Middle frontal gyrus (tissue), 1 donor: Measurements from ENCODE around the gene MRPL1.
"Not testable (repeated sequence)": the region's sequence is repeated elsewhere in the genome, so short reads cannot be mapped to it uniquely, and the experiment has no call there.

Experiments used
- DNase-seq: peaks from one replicate; pipeline ENCODE4 v3.0.0-alpha.2; 2015; ENCODE audit warnings: low spot score; ENCODE audit errors: extremely low spot score

MRPL1 gene

DNA sequence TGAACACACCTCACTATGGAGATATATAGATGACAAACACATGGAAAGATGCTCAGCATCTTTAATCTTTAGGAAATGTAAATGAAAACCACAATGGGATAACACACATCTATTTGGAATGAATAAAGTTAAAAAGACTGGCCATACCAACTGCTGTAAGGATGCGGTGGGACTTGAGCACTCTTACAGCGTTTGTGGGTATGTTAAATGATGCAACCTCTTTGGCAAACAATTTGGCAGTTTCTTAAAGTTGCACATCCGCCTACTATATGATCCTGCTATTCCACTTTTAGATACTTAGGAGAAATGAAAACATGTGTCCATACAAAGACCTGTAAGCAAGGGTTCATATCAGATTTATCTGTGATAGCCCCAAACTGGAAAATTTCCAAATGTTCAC, 50.7 kb downstream of the MRPL1 start:
- DNase-seq: no peak

DNA sequence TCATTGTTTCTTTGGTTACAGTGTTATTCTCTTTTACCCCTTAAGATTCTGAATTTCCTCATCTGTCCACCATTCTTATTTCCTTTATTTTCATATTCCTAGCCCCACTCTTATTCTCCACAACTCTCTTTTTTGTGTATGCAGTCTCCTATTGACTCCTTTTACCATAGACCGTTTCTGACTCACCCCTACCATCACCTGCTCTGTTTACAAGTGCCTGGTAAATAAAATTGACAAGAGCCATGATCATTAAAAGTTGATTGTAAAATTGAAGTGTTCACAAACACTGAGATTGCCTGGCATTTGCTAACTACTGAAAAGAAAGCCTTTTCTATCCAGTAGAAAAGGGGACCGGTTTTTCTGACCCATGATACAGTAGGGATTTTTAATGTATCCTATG, 54.4 kb downstream of the MRPL1 start:
- DNase-seq: no peak

DNA sequence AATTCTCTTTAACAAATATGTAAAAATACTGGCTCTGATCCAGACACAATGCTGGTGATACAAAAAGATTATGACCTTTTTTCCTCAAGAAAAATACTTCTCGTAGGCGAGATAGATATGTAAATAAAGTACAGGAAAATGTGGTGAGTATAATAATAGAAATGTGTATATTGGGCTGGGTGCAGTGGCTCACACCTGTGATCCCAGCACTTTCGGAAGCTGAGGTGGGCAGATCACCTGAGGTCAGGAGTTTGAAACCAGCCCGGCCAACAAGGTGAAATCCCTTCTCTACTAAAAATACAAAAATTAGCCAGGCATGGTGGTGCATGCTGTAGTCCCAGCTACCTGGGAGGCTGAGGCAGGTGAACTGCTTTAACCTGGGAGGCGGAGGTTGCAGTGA, 55.0 kb downstream of the MRPL1 start:
- DNase-seq: no peak

DNA sequence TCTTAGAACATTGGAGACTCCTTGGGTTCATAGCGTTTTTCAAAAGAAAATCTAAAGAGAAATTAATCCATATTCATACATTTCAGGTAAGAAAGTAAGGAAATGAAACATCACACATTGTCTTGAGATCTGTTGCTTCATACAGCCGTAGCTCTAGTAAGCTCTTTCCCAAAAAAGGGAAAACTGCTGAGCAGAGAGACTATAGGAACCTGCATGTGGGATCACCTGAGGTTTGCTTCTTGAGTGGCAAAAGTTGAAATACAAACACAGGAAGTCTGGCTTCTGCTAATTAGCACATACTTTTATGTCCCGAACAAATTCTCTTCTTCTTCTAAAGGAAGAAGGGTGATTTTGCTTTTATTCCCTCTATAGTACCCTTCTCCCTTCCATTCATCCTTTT, 57.7 kb downstream of the MRPL1 start:
- DNase-seq: no peak

DNA sequence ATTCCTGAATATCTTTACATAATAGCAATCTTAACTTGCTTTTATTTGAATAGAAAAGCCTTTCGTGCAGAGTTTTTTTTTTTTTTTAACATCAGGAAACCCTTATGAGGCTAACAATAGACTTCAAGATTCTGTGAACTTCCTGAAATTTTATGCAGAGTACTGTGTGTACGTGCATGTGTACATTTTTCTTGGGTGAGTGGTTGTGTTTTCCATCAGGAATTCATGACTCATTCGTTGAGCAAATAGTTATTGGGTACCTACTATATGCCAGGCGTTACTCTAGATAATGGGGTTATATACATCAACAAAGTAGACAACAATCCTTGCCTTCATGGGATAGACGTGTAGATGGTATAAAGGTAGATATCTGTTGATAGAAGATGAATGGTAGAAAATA, 59.1 kb downstream of the MRPL1 start:
- no peak for DNase-seq

DNA sequence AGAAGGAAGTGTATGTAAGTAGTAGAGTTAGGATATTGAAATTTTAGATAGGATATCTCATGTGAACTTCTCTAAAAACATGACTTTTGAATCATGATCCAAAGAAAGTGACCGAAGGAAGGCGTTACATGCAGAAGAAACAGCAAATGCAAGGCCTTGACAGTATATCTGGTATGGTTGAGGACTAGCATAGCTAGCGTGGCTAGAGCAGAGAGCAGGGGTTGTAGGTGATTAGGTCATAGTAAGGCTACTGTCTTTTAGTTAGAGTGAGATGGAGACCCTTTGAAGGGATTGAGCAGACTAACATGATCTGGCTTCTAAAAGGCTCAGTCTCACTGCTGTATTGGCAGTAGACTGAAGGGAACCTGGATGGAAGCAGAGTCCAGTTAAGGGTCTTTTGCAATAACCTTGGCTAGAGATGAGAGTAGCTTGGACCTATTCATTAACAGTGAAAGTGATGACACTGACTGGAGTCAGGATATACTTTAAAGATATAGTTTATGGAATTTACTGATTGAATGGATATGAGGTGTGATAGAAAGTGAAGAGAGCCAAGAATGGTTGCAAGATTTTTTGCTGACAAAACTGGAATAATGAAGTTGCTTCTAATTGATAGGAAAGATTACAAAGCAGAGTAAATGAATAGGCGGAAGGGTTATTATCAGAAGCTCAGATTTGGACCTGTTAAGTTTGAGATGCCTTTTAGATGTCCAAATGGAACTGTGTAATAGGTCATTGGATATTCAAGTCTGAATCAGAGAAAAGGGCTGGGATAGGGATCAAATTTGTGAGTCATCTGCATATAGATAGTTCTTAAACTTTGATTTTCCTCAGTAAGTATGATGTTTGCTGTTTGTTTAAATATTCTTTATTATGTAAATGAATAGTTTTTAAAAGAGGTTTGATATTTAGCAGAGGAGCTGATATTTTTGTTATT, 59.8 kb downstream of the MRPL1 start:
- DNase-seq: no peak

DNA sequence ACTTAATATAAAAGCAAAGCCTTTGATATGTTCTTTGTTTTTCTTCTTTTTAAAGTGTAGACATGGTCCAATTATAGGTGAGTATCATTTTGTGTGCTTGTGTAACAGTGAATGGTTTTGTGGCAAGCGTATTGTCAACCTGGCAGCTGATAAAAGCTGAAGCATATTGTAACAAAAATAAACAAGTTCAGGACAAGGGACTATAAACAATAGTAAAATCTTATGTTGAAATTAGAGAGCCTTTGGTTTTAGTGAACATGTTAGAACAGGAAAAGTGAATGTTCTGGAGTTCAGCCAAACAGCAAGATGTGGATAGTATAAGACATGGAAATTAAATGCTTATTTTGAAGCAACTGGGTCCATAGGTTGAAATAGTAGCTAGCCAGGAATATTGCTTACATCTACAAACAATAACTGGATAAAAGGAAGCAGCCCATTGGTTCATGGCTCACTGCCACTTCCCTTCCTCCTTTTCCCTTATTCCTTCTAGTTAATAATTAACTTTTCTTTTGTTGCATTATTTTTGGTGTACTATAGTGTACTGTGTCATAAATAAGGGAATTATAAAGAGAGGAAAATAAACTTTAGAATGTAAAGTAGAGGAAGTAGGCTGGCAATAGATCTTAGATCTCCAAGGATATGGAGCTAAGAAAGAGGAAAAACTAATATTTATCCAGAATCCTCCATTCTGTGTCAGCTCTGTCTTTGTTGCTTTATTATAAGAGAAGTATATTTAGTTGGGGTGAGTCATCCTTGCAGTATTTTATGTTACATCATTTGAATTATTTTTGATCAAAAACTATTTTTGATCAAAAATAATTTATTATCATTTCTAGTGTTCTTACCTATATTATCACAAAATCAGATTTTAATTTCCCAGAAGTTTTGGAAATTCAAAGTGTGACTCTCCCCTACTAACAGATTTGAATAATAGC, 65.6 kb downstream of the MRPL1 start:
- DNase-seq: no peak

DNA sequence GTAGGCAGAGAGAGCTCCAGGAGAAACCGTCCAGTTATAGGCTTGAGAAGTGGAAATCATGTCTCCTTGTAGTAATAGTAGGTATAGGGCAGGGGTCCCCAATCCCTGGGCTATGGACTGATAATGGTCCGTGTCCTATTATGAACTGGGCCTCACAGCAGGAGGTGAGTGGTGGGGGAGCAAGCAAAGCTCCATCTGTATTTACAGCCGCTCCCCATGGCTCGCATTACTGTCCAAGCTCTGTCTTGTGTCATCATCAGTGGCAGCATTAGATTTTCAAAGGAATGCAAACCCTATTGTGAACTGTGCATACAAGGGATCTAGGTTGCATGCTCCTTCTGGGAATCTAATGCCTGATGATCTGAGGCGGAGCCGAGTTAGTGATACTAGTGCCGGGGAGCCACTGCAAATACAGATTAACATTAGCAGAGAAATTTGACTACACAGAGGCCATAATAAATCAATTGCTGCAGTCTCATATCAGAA, 67.6 kb downstream of the MRPL1 start:
- no peak for DNase-seq

DNA sequence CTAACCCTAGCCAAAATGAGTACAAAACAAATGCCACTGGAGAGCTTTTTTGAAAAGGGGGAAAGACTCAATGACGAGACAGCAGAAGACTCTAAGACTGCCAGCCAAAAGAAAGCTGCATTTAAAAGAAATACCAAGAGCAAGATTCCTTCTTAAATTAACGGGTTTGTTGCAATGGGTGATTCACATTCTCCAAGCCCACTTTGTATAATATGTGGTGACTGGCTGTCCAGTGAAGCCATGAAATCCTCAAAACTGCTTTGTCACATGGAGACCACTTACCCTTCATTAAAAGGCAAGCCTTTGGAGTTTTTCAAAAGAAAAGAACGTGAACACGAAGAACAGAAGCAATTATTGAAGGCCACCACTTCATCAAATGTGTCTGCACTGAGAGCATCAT, 68.2 kb downstream of the MRPL1 start:
- no peak for DNase-seq

DNA sequence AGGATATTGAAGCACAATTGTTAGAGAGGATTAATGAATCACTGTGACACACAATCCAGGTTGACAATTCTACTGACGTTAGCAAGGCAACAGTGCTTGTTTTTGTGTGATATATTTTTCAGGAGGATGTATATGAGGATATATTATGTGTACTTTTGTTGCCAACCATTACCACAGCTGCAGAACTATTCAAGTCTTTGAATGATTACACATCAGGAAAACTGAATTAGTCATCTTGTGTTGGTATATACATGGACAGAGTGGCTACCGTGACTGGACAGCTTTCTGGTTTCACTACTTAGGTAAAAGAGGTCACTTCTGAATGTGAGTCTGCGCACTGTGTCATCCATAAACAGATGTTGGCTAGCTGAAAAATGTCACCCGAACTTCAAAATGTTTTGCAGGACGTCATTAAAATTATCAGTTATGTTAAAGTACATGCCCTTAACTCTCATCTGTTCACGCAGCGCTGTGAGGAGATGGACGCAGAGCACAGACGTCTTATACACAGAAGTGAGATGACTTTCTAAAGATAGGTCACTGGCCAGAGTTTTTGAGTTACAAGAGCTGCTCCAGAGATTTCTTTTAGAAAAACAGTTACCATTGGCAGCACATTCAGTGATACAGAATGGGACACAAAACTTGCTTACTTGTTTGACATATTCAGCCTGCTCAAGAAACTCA, 69.0 kb downstream of the MRPL1 start:
- no peak for DNase-seq

DNA sequence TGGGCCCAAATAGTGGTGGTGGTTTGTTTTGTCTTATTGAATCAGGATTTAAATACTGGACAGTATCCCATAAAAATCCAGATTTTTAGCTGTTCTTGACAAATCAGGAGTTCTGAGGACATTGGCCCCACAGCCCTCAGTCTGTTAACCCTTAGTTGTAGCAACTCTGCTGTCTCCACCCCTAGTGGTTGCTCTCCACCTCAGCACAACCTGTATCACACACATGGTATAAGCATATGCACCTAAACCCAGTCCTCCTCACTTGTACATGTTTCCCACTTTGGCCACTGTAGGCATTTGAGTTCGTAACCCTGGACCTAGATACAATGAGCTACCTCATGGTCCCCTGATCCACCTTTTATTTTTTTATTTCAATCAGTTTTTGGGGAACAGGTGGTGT, 75.9 kb downstream of the MRPL1 start:
- DNase-seq: no peak

DNA sequence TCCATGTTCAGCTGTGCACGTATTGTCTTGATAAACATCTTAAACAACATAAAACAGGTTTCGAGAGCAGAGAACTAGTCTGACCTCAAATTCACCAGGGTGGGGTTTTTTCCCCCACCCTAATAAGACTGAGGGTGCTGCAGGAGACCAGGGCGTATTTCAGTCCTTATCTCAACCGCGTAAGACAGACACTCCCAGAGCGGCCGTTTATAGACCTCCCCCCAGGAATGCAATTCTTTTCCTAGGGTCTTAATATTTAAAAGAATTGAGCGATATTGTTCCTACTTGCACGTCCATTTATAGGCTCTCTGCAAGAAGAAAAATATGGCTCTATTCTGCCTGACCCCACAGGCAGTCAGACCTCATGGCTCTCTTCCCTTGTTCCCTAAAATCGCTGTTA, 83.3 kb downstream of the MRPL1 start:
- DNase-seq: not testable (repeated sequence)

DNA sequence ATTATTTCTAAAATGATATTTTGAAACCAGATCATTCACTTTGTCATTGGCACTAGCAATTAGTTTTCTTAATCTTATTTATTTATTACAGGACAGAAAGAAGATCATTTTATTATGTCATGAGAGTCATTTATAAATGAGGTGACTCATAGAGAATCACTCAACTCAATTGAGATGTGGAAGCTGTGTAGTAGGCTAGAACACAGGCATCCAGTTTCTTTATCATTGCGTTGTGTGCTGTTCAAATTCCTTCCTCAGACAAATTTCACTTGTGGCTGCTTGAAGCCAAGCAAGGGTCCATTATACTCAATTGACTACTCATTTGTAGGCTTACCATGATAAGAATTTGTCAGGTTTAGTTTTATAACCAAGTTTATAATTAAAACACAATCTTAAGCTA, 87.6 kb downstream of the MRPL1 start:
- no peak for DNase-seq

DNA sequence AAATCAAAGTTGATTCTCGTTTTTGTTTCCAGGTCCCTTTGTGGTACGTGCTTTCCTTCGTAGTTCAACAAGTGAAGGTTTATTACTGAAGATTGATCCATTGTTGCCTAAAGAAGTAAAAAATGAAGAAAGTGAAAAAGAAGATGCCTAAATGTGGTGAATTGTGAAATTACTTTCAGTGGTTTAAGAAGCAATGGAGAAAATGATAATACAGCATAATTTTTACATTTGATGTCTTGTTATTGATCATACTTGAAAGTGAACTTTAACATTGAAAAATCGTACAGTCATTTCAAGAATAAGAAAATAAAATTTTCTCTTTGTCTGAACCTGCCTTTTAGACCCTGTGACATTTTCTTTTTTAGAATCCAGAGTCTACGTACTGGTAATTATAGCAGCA, 89.8 kb downstream of the MRPL1 start:
- DNase-seq: no peak

DNA sequence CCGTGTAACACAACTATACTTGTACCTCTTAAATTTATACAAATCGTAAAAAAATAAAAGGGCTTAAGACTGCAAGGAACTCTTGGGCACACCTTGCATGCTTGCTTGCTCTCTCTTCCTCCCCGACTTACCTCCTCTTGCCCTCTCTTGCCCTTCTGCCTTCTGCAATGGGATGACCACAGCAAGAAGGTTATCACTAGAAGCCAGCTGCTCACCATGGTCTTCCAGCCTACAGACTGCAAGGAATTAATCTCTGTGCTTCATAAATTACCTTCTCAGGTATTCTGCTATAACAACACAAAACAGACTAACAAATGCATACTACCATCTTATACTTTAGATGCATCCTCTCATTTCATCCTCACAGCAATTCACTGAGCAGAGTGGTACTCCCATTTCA, 92.1 kb downstream of the MRPL1 start:
- DNase-seq: no peak

DNA sequence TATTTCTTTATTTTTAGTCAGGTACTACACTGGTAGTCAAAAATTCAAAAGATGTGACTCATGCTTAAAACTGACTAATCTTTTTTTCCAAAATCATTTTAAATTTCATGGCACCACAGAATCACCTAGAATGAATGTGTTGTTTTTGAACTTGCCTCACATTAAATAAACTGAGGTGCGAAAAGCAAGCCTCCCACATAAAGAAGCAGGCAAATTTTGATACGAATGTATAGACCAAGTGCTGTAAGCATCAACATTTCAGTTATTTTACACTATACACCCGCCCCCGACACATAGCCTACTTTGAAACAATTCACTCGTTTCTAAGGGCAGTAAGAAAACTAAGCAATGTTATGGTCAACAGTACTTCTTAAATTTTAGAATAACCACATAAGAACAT, 94.3 kb downstream of the MRPL1 start:
- DNase-seq: no peak

DNA sequence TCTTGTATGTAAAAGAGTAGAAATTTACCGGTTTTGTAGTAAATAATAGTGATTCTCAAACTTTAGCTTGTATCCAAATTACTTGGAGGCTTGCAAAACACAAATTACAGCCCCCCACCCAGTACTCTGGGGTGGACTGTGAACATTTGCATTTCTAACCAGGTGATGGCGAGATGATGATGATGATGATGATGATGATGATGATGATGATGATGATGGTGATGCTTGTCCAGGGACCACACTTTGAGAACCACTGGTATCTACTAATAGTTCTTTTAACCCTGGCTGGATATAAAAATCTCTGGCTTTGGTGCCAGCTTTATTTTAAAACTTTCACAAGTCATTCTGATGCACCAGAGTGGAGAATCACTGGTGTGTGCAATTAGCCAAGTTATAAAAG, 96.3 kb downstream of the MRPL1 start:
- DNase-seq: no peak

DNA sequence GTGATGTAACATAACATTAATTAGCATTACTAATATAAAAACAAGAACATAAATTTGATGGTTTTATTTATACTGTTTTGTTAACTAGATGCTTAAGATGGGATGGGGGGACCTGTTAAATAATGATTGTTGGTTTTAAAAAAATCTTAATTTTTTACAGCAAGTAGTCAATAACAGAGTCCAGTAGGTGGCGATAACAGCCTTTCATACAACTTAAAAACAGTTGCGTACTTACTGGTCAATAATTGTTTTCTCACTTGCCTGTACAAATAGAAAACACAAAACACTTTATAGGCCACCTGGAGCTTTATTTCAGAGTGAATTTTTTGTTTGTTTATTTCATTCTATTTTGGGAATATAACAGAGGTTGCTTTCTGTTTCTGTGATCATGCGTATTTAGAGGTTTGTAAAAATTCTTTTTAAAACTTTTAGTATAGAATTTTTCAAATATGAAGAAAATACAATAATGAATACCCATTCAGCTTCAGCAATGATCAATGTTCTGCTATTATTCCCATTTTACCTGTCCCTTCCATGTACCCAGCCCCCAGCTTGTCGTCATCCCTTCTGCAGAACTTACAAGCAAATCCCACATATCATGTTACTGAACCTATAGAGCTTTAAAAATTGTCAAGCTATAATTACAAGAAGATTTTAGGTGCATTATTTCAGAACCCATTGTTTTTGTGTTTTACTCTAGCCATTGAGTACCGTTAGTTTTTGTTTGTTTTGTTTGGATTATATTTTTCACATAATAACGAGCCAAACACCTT, 97.1 kb downstream of the MRPL1 start:
- no peak for DNase-seq

DNA sequence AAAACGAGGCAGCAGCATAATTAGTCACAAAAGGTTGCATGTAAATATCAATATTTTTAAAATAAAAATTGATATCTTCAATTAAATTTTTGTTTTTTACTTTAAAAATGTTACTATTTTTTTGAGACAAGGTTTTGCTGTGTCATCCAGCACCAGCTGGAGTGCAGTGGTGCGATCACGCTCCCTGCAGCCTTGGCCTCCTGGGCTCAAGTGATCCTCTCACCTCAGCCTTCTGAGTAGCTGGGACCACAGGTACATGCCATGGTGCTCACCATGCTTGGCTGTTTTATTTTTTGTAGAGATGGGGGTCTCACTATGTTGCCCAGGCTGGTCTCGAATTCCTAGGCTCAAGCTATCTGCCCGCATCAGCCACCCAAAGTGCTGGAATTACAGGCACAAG, 97.7 kb downstream of the MRPL1 start:
- no peak for DNase-seq

DNA sequence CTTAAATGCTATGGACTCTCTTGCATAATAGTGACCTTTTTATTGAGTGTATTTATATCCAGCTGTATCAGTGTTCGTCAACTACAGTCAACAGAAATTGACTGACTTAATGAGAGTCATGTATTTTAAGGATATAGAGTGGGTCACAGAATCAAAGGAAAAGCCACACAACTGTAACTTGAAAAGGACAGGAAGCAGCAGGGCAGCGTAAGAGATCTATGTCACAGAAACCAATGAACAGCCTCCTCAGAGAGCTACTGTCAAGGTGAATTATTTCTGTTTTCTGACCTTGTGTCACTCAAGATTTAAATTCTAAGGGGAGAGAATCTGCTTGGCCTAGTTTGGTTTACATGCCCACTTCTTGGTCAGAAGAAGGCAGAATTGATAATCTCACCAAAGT, 100.4 kb downstream of the MRPL1 start:
- DNase-seq: no peak

DNA sequence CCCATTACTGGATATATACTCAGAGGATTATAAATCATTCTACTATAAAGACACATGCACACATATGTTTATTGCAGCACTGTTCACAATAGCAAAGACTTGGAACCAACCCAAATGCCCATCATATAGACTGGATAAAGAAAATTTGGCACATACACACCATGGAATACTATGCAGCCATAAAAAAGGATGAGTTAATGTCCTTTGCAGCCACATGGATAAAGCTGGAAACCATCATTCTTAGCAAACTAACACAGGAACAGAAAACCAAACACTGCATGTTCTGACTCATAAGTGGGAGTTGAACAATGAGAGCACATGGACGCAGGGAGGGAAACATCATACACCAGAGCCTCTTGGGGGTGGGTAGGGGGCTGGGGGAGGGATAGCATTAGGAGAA, 111.0 kb downstream of the MRPL1 start:
- not testable (repeated sequence) for DNase-seq
